Pancreas (tissue), 10 donors: ENCODE measurements around the gene C4A. TPM values are rescaled to one million over a fixed set of nuclear protein-coding genes. Genes with fewer than 3 reads are reported as not detected.
A peak's percentile ranks its signal among the peaks of the same experiment; 100 is the strongest.
"Not testable (repeated sequence)": the region's sequence is repeated elsewhere in the genome, so short reads cannot be mapped to it uniquely, and the experiment has no call there.

ENCODE experiments used
- ATAC-seq, 4 donors: fragments of 200-7000 bp; cut with Tn5 transposase; one replicate each; pipeline versions ENCODE4 v1.8.0 to v1.9.1; 2020; ENCODE audit warnings: mild to moderate bottlenecking in 4 of 4, moderate library complexity in 4 of 4
- DNase-seq, 6 donors: peaks; one replicate each; pipeline ENCODE4 v3.0.0-alpha.2; 2020
- FAIRE-seq: peaks from 2 replicates; lab custom pipeline; 2012; peaks lifted over from hg19 to GRCh38; lab: Jason Lieb, UNC
- H3K27ac ChIP-seq, 4 donors: fragments of 200-600 bp; sonication (generic); 1 replicate in 3 of 4; 2 replicates in 1 of 4; pipeline versions ENCODE4 v1.5.0 to v1.8.0; 2020
- H3K27me3 ChIP-seq, 4 donors: fragments of 200-600 bp; one replicate each; pipeline ENCODE4 v1.8.0; 2021
- H3K36me3 ChIP-seq, 3 donors: fragments of 200-600 bp; sonication (generic) in 1 of 3; one replicate each; pipeline versions ENCODE4 v1.5.0 to v1.8.0; 2020 to 2021
- H3K4me1 ChIP-seq, 3 donors: fragments of 200-600 bp; one replicate each; pipeline ENCODE4 v1.8.0; 2021
- H3K4me3 ChIP-seq, 4 donors: fragments of 200-600 bp; sonication (generic) in 2 of 4; one replicate each; pipeline versions ENCODE4 v1.5.0 to v1.8.0; 2020 to 2021
- H3K9me3 ChIP-seq, 4 donors: fragments of 200-600 bp; one replicate each; pipeline ENCODE4 v1.8.0; 2021
- WGBS, 2 donors: extraction: QIAGEN DNeasy Blood & Tissue Kit; methylation state at CpG; one replicate each; pipeline ENCODE4 v1.1.7; 2013; 5-methylcytosine and 5-hydroxymethylcytosine counted together
- intact Hi-C, 3 donors: fragments of 100-400 bp; cut with DNase I; formaldehyde crosslinking; loops; one replicate each; pipeline versions ENCODE4 v1.11.1 to v1.14.2; 2022
- polyA plus RNA-seq, 2 donors: library from polyadenylated mRNA; stranded (reverse); fragments of 200-250 nt; gene quantifications; one replicate each; pipeline ENCODE4 v1.2.3, GENCODE V29; 2013
- total RNA-seq, 6 donors: library from RNA; stranded (reverse); fragmentation: NEBNext Ultra II Directional in 4 of 6; extraction: Animal tissue kit (Norgen Biotek cat#: 25700) in 4 of 6; gene quantifications; one replicate each; pipeline versions ENCODE4 v1.2.1 to v1.2.4, GENCODE V29; 2021 to 2023
- donor health status: healthy with polysubstance abuse.
- donor health status: DM: no; HTN: no; CAD: no; lungs with moderate emphysema.
- donor health status: DM: no; HTN: no; CAD: no.
- donor health status: control.
- donor health status: control.
- donor health status: Bipolar disorder and iron deficiency.
- donor health status: DM: yes; HTN: yes; CAD: no.
- donor health status: DM: no; HTN: no; CAD: no.
- donor health status: DM: no; HTN: no; CAD: no.
- donor health status: DM: yes; HTN: yes; CAD: no.

The C4A gene
- total and polyA plus RNA-seq, 8 donors, result 14.0 to 789 (median 109) TPM

DNA sequence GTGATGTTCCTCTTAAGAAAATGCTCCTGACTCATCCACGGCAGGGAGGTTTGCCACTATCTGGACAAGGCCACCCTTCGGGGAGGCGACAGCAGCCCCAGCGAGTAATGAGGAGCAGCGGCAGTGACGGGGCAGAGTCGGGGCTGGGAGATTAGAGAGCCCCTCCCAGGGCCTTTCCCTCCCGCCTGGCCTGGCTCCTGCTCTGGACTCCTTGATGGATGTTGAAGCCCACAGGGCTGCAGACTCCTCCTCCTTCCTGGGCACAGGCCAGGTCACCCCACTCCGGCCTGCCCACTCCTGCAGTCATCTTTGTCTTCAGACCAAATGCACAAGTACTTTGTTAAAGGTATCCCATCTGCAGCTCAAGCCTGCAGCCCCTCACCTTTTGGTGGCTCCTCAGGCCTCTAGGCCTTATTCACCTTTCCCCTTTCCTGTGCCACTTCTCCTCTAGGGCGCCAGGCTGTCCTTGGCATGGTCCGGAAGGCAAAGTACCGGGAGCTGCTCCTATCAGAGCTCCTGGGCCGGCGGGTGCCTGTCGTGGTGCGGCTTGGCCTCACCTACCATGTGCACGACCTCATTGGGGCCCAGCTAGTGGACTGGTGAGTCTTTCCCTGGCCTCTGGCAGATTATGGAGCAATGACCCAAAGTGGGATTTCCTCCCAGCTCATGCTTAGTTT is 31.2 kb downstream of the C4A start:
- DNase-seq, result peak in 4 of 6 donors; percentile 8 to 46 (median 22)
- FAIRE-seq, H3K27ac ChIP-seq, H3K4me3 ChIP-seq, ATAC-seq, H3K4me1 ChIP-seq, H3K36me3 ChIP-seq, intact Hi-C loops, H3K27me3 ChIP-seq, H3K9me3 ChIP-seq: not testable (repeated sequence)
- 84 to 87% methylated on average over 14 to 17 of the region's 17 CpGs for WGBS, 2 donors

DNA sequence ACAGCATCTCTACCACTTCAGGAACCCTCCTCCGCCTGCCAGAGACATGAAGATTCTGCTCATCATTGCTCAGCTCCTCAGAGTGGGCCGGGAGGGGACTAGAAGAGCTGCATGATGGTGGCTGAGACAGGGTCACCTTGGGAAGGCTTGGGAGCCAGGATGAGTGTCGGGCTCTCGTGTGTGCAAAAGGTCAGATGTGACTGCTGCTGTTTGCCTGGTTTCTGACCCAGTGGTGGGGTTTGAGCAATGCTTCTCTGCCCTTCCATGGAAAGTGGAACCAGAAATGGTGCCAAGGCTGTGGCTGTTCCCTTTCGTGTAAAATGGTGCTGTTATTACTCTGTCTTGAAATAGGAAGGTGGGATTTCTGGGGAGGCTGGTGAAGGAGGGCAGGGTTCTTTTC is 31.9 kb downstream of the C4A start:
- intact Hi-C loops, result not testable (repeated sequence)

GRCh38 chr6:32014547-32014946 is 32.7 kb downstream of the C4A start, which contains the start of gene C4B:
Gene C4B (plus strand): TSS chr6:32014795. CDS start chr6:32014846, 51 bp downstream.
- H3K27me3 ChIP-seq, H3K4me3 ChIP-seq, H3K9me3 ChIP-seq, DNase-seq, H3K27ac ChIP-seq, FAIRE-seq, H3K4me1 ChIP-seq, intact Hi-C loops, H3K36me3 ChIP-seq: not testable (repeated sequence)
- ATAC-seq, result peak in 3 of 4 donors; percentile 82 to 95 (median 93)
- WGBS, 2 donors, result no CpG with 5 or more reads among the region's 6 CpGs

More for the DNA sequence above, 31.9 kb downstream of the C4A start:
- not testable (repeated sequence) for H3K36me3 ChIP-seq, H3K4me3 ChIP-seq, FAIRE-seq, H3K9me3 ChIP-seq, DNase-seq, H3K27ac ChIP-seq, ATAC-seq, H3K27me3 ChIP-seq, H3K4me1 ChIP-seq
- no CpG with 5 or more reads among the region's 5 CpGs for WGBS, 2 donors

DNA sequence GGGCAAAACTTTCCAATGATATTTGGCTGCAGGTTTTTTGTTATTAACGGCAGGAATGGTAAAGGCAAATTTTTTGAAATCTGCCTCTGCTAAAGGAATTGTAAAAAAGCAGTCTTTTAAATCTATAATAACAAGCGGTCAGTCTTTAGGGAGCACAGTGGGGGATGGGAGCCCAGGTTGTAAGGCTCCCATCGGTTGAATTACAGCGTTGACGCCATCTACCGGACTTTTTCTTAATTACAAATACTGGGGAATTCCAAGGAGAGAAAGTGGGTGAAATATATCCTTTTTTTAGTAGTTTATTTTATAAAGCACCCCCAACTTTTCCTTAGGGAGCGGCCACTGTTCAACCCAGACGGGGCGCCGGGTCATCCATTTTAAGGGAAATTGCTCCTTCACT is 40.2 kb downstream of the C4A start:
- DNase-seq, H3K27ac ChIP-seq, H3K27me3 ChIP-seq, H3K4me1 ChIP-seq, FAIRE-seq, H3K36me3 ChIP-seq, H3K9me3 ChIP-seq, intact Hi-C loops, H3K4me3 ChIP-seq: not testable (repeated sequence)
- ATAC-seq, result peak in 1 of 4 donors; percentile 52
- WGBS, 2 donors, result no CpG with 5 or more reads among the region's 10 CpGs

- H3K36me3 ChIP-seq, H3K9me3 ChIP-seq, FAIRE-seq, ATAC-seq, H3K27me3 ChIP-seq, H3K4me1 ChIP-seq, H3K27ac ChIP-seq, H3K4me3 ChIP-seq, intact Hi-C loops: not testable (repeated sequence)
- DNase-seq, result peak in 2 of 6 donors; percentile 0 to 19
- WGBS, 2 donors, result 79 to 87% methylated on average over 3 to 6 of the region's 10 CpGs
Measured at GRCh38 chr6:32028631-32029030, 46.8 kb downstream of the C4A start.

GRCh38 chr6:32029553-32029952 is 47.7 kb downstream of the C4A start:
- FAIRE-seq, H3K27me3 ChIP-seq, H3K27ac ChIP-seq, H3K4me1 ChIP-seq, intact Hi-C loops, H3K4me3 ChIP-seq, H3K36me3 ChIP-seq, ATAC-seq, H3K9me3 ChIP-seq: not testable (repeated sequence)
- peak in 2 of 6 donors; percentile 2 to 56 for DNase-seq
- WGBS, 2 donors, result 81 to 87% methylated on average over 8 of the region's 14 CpGs

DNA sequence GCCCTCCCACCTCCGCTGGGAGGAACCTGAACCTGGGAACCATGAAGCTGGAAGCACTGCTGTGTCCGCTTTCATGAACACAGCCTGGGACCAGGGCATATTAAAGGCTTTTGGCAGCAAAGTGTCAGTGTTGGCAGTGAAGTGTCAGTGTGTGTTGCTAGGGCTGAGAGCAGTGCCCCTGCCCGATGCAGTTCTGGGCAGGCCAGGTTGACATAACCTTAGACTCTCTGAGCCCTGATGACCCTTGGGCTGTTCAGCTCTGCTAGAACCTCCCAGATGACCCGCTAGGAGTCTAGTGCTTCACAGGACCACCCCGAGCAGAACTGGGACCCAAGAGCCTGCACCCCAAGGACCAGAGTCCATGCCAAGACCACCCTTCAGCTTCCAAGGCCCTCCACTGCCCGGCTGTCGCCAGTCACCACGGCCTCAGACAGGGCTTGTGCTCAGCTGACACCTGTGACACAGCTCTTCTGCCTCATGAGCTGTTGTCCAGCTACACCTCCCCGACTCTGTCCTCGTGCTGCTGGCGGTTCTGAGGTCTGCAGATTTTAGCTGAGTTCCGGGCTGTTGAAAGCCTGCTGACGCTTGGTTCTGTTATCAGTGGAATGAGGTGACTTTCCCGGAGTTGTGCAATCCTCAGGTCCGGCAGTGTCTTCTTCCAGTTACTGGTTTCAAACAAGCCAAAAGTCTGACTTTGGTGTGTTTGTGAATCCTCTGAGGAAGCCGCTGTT is 53.6 kb downstream of the C4A start:
- DNase-seq, intact Hi-C loops, FAIRE-seq, H3K4me1 ChIP-seq, H3K27me3 ChIP-seq, H3K4me3 ChIP-seq, H3K27ac ChIP-seq, H3K36me3 ChIP-seq, H3K9me3 ChIP-seq: not testable (repeated sequence)
- peak in 3 of 4 donors; percentile 26 to 45 (median 32) for ATAC-seq
- WGBS, 2 donors, result no CpG with 5 or more reads among the region's 16 CpGs

- ATAC-seq, H3K27me3 ChIP-seq, H3K4me1 ChIP-seq, FAIRE-seq, H3K4me3 ChIP-seq, H3K27ac ChIP-seq, intact Hi-C loops, DNase-seq, H3K9me3 ChIP-seq, H3K36me3 ChIP-seq: not testable (repeated sequence)
- 87 to 94% methylated on average over 4 to 5 of the region's 5 CpGs for WGBS, 2 donors
Measured at GRCh38 chr6:32037136-32037535, 55.3 kb downstream of the C4A start.

DNA sequence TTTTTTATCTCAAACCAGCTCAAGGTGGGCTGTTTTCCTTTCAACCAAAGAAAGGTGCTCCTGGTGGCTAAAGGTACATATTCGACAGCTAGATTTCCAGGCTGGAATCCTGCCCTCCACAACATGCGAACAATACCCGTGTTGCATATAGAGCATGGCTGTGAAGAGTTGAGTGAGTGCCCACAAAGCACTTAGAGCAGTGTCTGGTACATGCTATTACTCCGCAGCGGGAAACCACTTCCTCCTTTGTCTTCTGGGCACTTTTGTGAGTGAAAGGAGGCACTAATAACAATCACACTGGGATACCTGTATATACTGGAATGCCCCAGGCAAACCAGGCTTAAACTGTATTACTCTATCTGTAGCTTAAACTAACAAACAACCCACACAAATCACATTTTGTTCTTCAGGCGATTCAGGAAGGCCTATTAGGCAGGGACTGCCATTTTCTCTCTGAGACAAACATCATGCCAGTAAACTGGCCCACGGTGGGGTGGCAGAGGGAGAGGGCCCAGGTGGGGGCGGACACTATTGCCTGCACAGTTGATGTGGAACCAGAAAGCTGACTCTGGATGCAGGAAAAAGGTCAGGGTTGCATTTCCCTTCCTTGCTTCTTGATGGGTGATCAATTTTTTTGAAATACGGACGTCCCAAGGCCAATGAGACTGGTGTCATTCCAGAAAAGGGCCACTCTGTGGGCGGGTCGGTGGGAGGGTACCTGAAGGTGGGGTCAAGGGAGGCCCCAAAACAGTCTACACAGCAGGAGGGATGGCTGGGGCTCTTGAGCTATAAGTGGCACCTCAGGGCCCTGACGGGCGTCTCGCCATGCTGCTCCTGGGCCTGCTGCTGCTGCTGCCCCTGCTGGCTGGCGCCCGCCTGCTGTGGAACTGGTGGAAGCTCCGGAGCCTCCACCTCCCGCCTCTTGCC is 56.0 kb downstream of the C4A start, which contains the start of gene CYP21A2:
Gene CYP21A2 (plus strand): TSS at position 818 of the 927 bp plus-strand sequence. CDS start 8 bp downstream, at position 826.
- H3K4me1 ChIP-seq, H3K4me3 ChIP-seq, intact Hi-C loops, FAIRE-seq, H3K27me3 ChIP-seq, H3K27ac ChIP-seq, H3K36me3 ChIP-seq, H3K9me3 ChIP-seq: not testable (repeated sequence)
- ATAC-seq (peak in 1 of 4 donors; percentile 19), DNase-seq (peak in 1 of 6 donors; percentile 10)
- 68 to 80% methylated on average over 12 to 15 of the region's 19 CpGs for WGBS, 2 donors

GRCh38 chr6:32038878-32039277 is 57.0 kb downstream of the C4A start:
- H3K4me1 ChIP-seq, H3K9me3 ChIP-seq, ATAC-seq, H3K27me3 ChIP-seq, H3K36me3 ChIP-seq, H3K27ac ChIP-seq, intact Hi-C loops, H3K4me3 ChIP-seq, FAIRE-seq: not testable (repeated sequence)
- 62 to 66% methylated on average over 4 of the region's 5 CpGs for WGBS, 2 donors
- DNase-seq, result peak in 1 of 6 donors; percentile 6
